Stimulated activated CD8-positive, alpha-beta memory T cell treated with anti-CD3 and anti-CD28 coated beads, Interleukin-15, amount 100 ng/mL, for 24 hours (primary cell): ENCODE measurements around the gene FRMD3.
"Not testable (repeated sequence)": the region's sequence is repeated elsewhere in the genome, so short reads cannot be mapped to it uniquely, and the experiment has no call there.

Source experiments
- DNase-seq: peaks from one replicate; pipeline ENCODE4 v3.0.0-alpha.2; 2020; ENCODE audit warnings: low read depth

Gene FRMD3

DNA sequence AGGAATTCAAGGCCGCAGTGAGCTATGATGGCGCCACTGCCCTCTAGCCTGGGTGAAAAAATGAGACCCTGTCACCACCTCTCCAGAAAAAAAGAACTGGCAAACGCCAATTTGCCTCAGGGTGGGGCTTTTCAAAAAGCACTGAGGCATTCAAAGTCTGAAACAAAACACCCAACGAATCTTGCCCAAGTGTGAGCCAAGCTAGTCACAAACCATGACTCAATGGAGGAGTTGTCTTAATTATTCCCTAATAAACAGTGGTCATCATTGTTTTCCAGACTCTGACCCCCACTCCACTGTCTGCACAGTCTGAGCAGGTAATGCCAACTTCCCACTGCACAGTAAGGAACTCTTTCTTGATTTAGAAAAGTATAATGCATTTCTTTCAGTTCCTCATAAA is 16.8 kb downstream of the FRMD3 start:
- no peak for DNase-seq

DNA sequence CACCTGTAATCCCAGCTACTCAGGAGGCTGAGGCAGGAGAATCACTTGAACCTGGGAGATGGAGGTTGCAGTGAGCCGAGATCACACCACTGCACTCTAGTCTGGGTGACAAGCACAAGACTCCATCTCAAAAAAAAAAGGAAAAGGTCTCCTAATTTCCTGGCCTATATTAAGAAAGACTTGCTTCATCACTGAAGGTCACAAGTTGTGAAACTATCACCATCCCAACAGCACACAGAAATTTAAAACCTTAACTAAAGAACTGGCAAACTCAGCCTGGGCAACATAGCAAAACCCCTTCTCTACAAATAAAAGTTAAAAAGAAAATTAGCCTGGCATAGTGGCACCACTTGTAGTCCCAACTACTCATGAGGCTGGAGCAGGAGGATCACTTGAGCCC is 17.2 kb downstream of the FRMD3 start:
- DNase-seq = no peak

DNA sequence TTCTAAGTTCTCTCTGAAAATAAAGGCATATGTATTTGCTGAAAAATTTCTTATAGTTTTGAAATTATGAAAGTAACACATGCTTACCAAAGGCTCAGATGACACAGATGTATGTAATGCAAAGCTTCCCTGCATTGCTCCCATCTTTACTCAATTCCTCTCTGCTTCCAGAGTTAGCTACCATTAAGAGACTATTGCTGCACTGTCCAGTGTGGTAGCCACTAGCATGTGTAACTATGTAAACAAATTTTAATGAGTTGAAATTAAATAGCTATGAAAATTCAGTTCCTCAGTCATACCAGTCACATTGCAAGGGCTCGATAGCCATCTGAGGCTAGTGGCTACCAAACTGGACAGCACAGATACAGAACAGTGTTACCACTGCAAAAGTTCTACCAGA is 17.9 kb downstream of the FRMD3 start:
- no peak for DNase-seq

DNA sequence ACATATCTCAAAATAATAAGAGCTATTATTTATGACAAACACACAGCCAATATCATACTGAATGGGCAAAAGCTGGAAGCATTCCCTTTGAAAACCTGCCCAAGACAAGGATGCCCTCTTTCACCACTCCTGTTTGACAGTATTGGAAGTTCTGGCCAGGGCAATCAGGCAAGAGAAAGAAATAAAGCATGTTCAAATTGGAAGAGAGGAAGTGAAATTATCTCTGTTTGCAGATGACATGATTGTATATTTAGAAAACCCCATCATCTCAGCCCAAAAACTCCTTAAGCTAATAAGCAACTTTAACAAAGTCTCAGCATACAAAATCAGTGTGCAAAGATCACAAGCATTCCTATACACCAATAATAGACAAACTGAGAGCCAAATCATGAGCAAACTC is 20.2 kb downstream of the FRMD3 start:
- DNase-seq = not testable (repeated sequence)

DNA sequence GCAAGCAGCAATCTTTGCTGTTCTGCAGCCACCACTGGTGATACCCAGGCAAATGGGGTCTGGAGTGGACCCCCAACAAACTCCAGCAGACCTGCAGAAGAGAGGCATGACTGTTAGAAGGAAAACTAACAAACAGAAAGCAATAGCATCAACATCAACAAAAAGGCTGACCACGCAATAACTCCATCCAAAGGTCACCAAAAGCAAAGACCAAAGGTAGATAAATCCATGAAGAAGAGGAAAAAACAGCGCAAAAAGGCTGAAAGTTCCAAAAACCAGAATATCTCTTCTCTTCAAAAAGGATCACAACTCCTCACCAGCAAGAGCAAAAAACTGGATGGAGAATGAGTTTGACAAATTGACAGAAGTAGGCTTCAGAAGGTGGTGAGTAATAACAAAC is 23.4 kb downstream of the FRMD3 start:
- DNase-seq = no peak

DNA sequence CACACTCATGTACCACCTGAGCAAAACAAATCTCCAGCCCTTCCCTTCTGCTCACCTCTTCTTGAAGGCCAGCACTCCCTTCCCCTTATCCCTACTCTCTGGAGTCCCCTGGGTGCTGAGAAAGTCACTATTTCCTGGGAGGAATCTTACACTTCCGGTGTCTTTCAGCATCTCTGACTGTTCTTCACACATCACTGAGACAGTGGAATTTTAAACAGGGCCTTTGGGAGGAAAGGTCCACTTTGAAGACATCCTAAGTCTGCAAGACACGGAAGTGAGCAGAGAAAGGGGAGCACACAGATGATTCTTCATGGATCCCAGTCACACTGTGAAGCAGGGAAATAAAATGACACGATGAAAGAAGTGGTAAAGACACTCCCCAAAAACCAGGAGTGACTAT is 25.6 kb downstream of the FRMD3 start:
- DNase-seq = no peak

DNA sequence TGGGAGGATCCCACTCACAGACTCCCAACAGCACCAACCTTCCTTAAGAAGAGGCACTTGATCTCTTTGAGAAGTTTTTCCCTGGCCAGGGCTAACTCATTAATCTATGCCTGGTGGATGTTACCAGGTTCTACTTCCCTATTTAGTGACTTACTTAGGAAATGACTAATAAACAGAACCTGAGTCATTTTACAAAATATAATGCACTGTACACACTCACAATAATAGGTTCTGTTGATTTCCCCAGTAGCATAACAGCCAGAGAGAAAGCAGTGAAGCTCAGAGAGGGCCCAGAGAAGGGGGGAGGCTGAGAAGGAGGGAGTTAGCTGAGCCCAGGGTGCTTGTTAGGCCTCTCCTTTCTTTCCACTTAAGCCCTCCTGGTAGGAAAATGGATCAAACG is 27.1 kb downstream of the FRMD3 start:
- no peak for DNase-seq

DNA sequence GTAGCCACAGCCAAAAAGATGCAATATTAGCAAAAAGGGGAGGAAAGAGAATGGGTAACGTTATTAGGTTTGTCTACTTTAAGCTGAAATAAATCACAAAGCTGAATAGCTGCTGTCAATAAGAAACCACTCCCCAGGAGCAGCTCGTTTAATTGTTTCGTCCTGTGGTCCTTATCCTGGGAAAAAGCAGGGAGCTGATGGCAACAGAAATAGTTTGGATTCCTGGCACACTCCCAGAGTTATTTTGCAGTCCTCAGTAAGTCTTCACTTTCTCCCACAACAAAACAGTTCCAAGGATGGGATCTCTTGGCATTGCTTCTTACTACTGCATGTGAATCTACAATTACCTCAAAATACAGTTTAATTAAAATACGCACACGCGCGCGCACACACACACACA is 28.8 kb downstream of the FRMD3 start:
- DNase-seq = no peak

DNA sequence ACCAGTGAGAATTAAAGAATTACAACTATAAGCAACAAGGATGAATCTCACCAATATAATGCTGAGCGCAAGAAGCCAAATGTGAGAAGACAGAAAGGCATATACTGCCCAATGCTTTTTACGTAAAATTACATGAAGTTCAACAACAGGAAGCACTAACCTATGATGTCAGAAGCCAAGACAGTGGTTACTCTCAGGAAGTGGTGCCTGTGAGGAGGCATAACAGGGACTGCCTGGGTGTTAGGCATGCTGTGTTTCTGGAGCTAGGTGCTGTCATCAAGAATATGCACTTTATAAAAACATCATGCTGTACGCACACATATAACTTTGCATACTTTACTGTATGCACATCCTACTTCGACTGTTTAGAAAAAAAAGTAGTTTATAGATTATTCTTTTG is 30.1 kb downstream of the FRMD3 start:
- no peak for DNase-seq

DNA sequence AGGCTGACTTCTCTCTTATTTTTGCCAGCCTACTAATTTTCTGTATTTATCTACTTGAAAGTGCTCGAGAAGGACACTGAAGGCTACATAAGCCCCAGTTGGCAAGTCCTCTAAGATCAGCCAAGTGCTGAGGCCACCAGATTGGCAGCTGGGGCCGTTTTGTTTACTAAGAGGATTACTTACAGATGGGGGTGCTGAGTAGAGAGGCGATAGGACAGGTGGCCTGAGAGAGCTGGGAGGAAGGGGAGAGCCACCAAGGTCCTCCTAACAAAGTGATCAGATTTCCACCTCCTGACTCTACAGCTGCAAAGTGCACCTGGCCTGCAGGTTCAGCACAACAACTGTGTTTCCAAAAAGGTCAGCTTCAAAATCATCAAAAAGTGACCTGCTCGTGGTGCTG is 32.9 kb downstream of the FRMD3 start:
- no peak for DNase-seq

DNA sequence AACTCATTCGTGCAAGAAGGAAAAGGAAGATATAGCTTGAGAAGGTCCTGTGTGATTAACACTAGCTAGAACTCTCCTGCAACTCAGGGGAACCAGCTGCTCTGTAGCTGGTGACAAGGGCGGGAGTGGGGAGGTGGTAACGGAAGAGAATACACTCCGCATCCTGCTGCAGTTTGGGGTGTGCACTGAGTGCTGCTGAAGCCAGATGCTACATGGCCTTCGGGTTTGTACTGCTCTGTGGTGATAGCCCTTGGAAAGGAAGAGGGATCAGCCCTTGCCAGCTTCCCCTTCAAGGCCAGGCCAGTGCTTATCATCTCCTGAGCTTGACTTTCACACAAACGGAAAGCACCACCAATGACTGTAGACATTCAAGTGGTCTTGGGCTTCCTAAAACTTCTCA is 34.3 kb downstream of the FRMD3 start:
- DNase-seq = no peak

DNA sequence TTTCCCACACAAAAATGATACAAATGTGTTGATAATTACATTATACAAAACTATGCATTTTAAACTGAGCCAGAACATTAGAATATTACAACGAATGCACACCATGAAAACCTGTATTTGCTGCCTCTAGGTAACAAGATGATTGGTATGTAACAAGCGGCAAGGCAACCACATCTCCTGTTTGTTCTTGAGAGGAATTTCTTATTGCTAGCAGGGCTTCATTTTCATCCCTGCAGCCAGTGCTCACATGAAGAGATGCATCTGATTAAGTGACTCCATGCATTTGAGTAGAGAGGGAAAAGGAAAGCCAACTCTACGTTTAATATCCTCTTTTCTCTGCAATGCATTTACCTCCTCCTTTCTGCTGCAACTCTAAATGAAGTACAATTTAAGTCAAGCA is 36.6 kb downstream of the FRMD3 start:
- no peak for DNase-seq

DNA sequence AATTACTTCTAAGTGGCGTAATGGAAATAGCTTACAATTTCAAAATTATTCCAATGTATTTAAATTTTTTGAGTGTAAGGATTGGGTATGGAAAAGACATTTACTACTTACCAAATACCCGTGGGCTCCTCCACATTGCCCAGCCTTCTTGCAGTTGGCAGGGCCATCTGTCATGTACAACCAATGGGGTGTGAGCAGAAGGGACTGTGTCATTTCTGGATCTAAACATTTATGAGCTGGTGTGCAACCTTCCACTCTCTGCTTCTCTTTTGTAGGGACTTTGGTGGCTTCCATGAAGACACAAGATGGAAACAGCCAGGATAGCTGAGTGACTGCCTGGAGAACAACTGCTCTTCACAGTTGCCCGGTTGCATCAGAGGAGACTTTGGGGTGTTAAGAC is 40.8 kb downstream of the FRMD3 start:
- DNase-seq = no peak

DNA sequence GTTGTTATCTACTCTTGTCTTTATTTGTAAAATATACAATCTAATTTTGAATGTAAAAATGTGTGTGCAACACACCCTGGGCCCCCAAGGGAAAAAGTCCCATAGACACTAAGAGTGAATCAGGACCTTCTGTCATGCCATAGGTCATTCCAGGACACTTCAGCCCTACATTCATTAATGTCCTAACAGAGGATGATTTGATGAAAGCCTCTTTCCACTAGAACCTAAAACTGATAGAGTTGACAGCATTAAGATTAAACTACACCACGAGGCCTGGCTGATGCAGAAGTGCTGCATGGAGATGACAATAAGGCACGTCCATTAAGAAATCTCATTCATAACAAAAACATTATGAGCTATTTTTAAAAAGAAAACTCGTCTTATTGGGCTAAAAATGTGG is 46.2 kb downstream of the FRMD3 start:
- no peak for DNase-seq

DNA sequence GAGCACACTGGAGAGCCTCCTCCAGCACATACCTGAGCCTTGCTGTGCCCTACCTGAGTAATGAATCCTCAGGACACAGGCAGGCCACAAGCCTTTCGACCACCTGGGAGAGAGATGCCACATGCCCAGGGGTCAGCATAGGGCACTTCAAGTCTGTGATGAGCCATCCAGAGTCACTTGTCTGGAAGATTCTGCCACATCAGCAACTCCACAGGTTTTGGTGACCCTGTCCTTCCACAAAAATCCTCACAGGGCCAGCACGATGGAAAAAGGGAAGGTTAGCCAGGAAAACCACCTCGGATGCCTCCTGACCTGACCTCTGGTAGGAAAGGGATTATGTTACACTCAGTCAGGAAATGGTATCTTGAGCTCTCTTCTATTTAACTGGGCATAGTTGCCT is 46.8 kb downstream of the FRMD3 start:
- DNase-seq = no peak

DNA sequence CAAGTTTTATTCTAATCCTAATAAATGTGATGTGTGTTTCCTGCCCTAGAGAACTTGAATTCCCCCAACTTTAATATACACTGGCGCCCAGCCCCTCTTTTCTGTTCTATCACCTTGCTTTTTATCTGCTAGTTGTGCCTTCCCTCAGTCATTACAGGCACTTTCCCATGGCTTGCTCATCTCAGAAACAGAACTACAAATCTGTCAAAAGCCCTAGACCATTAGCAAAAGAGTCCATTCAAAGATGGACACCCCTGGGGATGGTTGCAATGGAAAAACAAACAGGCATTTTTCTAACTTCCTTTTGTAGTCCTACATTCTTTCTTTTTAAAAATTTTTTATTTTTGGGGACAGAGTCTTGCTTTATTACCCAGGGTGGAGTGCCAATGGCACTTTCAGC is 48.2 kb downstream of the FRMD3 start:
- DNase-seq = no peak

DNA sequence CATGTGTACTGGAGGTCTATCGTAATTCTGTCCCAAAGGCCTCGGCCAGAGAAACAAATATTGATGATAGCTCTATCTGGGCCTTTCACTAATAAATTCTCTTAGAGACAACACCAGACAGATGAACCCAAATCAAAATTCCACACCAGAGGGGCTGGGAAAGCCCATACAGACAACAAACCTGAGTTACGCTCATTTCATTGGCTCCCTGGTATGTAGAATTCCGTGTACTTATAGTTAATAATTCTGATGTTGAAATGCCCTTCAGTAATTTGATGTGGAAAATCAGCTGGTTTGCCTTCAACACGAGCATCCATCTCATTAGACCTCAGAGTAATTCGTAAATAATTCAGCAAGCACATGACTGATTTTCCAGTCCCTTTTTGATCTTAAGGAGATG is 53.2 kb downstream of the FRMD3 start:
- DNase-seq = no peak

DNA sequence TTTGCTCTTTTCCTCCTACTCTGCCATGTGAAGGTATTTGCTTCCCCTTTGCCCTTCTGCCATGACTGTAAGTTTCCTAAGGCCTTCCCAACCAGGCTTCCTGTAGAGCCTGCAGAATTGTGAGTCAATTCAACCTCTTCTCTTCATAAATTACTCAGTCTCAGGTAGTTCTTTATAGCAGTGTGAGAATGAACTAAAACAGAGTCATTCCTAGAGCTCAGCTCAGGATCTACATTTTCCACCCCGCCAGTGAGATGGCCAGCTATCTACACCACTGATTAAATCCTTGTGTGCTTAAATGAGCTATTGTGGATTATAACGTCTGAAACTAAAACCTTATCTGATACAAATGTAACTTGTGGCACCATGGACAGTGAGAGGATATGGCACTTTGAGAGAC is 55.0 kb downstream of the FRMD3 start:
- no peak for DNase-seq

DNA sequence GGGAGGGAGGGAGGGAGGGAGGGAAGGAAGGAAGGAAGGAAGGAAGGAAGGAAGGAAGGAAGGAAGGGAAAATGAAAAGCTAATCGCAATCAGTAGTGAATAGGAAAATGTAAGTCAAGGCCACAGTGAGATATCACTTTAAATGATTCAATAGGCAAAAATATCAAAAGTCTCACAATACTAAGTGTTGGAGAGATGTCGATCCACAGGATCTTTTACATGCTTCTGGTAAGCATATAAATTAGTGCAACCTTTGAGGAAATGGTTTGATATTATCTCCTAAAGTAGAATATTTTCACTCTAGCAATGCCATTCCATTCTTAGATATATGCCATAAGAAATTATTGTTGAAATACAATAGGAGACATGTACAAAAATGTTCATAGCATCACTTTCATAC is 58.4 kb downstream of the FRMD3 start:
- DNase-seq = no peak

DNA sequence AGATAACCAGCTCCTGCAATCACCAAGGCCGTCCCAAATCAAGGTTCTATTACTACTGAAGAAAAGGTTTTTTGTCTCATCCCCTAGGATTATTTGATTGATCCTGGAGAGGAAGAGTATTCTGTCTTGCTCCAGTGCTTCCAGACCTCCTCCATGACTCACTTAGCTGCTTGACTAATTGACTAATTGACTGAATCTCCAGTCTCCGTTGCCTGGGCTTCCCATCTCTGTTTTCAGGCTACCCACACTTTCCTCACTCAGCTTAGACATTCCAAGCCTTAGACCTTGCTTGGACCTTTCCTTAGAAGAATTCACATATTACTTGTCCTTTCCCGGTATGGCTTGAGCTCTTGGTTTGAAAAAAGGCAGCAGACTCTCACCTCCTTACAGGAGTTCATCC is 60.6 kb downstream of the FRMD3 start:
- no peak for DNase-seq

DNA sequence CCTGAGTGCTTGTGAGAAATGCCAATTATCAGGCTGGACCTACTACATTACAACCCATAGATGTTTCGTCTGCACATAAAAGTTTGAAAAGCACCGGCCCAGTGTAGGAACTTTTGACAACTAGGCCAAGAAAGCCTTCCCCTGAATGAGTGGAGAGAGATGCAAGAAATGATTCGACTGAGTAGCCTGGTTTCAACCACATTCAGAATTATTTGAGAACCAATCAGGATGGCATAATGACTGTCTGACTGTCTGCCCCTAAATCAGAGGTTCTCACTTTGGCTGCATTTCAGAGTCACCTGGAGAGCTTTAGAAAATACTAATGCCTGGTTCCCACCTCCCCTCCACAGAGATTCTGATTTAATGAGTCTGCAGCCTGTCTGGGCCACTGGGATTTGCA is 61.1 kb downstream of the FRMD3 start:
- DNase-seq = no peak

DNA sequence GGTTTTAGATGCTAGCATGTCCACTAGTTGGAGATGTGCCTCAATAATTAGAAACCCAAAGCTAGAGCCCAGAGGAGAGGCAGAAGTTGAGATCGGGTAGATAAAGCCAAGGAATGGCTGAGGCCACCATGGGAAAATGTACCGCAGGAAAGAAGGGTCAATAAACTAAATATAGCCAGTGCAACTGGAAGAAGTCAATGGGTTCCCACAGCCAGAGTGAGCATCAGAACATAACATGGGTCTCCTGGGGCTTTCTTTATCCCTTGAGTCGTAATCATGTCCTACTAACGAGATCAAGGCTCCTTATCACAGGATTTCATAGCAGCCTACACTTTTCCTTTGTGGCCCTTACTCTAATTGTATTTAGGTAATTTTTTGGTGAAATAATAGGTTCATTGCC is 61.7 kb downstream of the FRMD3 start:
- DNase-seq = no peak

DNA sequence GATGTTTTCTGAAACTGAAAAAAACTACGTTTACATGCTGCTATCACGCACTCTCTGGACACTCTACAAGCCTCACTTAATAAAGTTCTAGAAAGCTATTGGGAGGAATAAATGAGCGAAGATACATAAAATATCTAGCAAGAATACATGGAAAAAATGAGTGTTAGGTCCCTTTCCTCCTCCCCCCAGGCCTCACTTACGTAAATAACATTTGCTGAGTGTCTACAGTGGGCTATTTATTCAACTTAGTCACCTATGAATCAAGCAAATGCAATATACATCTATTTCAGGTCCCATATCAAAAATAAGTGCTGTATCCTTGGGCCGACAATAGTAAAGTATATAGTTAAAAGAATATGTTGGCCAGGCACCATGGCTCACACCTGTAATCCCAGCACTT is 62.5 kb downstream of the FRMD3 start:
- no peak for DNase-seq

DNA sequence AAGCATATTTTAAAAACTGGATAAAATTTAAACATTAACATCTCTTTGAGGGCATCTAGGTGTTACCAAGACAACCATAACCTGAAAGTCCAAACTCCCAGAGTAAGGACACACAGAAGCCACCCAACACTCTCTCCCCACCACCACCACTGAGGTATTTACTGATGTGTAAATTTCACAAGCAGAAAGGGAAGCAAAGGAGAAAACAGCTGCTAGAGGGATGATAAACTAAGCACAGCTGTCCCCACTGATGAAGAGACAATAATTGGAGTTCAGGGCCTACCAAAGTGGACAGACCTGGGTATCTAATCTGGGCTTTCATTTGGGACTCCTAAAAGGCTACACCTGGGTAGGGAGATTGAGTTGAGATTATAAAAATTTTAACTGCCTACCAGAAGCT is 63.6 kb downstream of the FRMD3 start:
- DNase-seq = no peak

DNA sequence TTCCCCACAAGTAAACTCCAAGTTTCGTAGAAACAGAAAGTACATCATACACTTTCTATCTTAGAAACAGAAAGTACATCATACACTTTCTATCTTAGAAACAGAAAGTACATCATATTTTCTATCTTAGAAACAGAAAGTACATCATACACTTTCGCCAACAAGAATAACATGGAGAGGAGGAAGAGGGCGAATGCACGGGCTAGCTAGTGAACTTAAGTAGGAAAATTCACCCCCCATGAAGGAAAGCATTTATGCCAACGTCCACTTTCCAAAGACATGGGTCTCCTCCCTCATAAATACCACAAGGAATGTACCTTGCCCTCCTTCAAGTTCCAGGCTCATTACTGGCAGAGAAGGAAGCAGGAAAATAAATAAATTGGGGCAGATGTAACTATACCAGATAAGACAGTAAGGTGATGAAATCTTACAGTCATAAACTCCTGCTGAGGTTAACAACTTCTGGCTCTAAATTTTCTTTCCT is 64.7 kb downstream of the FRMD3 start:
- DNase-seq = no peak
